ENCODE data around the gene HARBI1. TPM values are rescaled to one million over a fixed set of nuclear protein-coding genes. Genes with fewer than 3 reads are reported as not detected.
A peak's percentile ranks its signal among the peaks of the same experiment; 100 is the strongest.

HARBI1 gene
- total RNA-seq, 1 donor from 2014 or later, result 1.9 TPM

DNA sequence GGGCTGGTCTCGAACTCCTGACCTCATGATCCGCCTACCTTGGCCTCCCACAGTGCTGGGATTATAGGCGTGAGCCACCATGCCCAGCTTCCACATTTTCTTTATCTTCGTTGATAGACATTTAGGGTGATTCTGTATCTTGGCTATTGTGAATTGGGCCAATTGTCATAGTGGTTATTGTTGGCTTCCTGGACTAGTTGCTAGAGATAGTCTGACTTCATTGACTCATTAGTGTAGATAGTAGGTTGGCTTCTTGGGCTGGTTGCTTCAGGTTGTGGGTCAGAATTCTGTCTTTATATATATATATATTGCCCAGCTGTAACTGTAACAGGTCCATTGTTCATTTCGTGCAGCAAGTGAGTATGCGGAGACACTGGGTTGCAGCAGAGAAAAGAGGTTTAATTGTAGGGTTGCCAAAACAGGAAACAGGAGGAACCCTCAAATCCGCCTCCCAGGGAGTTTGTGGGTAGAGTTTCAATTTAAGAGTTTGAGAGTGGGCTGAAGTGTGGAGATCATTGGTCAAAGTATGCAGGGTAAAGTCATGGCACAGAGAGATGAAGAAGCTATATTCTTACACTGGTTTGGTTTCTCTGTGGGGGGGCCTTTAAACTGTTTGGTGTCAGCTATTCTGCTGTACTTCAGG is 22.3 kb upstream of the HARBI1 start:
- ATAC-seq (ENCODE audit: poor library complexity) (no peak), DNase-seq (no peak)
- intact Hi-C loops (cut with DNase I), result no loop called here

DNA sequence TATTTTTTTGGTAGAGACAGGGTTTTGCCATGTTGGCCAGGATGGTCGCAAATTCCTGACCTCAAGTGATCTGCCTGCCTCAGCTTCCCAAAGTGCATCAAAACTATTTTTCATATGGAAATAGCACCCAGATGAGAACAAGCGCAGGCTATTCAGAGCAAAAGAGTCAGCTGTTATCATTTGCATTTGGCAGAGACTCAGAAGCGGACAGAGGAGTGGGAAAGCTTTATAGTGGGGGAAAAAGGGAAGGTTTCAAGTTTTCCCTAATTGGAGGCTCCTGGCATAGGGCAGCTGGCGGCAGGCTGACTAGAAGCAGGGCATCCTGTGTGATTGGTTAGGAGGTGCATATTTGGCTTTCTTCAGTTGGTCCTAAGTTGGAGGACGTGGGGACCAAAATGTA is 20.5 kb upstream of the HARBI1 start:
- DNase-seq, result no peak
- intact Hi-C loops (cut with DNase I), result no loop called here
- no peak for ATAC-seq (ENCODE audit: poor library complexity)

DNA sequence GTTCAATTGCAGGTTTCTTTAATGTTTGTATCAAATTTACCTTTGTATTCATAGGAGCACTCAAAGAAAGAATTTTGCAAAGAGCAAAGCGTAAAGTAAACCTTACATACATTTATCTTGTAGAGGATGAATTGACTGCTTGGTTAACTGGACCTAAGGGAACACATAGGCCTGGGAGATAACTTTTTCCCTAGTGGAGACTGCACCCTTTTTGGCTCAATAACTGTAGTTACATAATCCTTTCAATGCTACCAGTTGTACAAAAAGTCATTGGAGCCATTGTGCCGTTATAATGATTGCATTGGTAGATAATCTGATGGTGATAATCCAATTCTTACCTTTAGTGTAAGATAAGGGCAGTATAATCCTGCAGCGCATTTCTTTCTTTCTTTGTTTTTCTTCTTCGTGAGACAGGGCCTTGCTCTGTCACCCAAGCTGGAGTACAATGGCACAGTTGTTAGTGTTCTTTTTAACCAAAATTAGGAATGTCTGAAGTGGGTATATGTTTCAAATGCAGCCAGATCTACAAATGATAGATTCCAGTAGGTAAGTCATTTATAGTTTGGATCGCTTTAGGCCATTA is 18.6 kb upstream of the HARBI1 start:
- DNase-seq, result no peak
- no peak for ATAC-seq (ENCODE audit: poor library complexity)
- intact Hi-C loops (cut with DNase I), result no loop called here

DNA sequence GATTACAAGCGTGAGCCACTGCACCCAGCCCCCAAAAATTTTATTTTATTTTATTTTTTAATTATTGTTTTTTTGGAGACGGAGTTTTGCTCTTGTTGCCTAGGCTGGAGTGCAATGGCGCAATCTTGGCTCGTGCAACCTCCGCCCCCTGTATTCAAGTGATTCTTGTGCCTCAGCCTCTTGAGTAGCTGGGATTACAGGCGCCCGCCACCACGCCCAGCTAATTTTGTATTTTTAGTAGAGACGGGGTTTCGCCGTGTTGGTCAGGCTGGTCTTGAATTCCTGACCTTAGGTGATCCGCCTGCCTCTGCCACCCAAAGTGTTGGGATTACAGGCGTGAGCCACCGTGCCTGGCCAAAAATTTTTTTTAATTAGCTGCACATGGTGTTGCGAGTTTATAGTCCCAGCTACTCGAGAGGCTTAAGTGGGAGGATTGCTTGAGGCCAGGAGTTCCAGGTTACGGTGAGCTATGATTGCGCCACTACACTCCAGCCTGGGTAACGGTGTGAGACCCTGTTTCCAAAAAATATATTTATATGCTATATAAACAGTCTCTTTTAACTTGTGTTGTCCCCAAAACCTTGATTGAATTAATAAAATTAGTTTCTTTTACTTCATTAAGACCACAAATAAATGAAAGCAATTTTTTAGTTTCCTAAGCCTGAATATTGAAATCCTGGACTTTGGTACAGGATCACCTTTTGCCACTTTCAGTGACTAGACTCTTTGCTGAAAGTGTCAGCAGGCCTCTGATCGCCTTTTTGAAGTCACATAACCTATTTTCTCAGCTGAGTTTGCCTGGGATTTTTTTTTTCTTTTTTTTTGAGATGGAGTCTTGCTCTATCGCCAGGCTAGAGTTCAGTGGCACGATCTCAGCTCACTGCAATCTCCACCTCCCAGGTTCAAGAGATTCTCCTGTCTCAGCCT is 16.5 kb upstream of the HARBI1 start:
- intact Hi-C loops (cut with DNase I), result no loop called here
- no peak for ATAC-seq (ENCODE audit: poor library complexity)
- no peak for DNase-seq

DNA sequence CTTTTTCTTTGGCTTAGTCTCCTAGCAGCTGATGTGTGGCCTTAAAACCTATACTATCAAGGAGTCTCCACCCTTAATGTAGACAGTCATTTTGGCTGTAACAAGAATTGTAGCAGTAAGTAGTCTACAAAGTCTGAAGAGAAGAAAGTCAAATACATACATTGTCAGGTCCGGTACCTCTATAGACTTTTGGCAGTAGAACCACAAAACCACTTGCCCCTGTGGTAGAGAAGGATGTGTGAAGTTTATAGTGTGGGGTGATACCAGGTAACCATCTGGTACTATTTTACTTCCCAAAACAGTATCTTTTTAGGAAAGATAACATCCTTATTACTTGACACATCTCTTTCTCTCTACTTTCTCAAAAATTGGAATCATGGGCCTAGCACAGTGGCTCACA is 15.5 kb upstream of the HARBI1 start:
- ATAC-seq (ENCODE audit: poor library complexity), result no peak
- intact Hi-C loops (cut with DNase I), result no loop called here
- DNase-seq, result no peak

DNA sequence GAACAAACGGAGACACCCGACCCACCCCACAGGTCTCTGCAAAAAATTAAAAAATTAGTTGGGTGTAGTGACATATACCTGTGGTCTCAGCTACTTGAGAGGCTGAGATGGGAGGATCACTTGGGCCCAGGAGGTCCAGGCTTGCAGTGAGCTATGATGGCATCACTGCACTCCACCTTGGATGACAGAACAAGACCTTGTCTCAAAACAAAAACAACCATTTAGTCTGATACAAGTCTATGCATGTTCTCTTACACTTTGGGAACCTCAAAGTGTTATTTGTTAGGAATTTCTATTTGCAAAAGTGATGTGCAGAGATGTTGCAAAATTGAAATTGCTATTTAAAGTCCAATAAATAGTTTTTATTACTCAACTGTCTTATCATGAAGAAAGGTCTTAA is 14.6 kb upstream of the HARBI1 start:
- DNase-seq, result no peak
- intact Hi-C loops (cut with DNase I), result no loop called here
- no peak for ATAC-seq (ENCODE audit: poor library complexity)

DNA sequence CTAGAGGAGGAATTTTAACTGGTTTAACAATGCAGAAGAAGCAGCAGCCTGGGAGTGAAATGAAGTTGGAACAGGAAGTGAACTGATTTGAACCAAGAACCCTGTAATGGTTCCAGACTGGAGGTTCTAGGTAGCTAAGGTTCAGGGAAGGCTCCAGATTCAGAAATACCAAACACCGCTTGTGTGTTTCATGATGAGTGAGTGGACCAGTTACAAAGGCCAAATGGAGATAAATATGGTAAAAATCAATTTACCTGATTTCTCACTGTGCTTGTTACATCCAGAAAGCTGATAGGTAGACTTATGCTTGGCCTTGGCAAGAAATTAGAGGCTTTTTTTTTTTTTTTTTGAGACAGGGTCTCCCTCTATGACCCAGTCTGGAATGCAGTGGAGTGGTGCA is 13.2 kb upstream of the HARBI1 start:
- no peak for ATAC-seq (ENCODE audit: poor library complexity)
- intact Hi-C loops (cut with DNase I), result no loop called here
- DNase-seq, result no peak

DNA sequence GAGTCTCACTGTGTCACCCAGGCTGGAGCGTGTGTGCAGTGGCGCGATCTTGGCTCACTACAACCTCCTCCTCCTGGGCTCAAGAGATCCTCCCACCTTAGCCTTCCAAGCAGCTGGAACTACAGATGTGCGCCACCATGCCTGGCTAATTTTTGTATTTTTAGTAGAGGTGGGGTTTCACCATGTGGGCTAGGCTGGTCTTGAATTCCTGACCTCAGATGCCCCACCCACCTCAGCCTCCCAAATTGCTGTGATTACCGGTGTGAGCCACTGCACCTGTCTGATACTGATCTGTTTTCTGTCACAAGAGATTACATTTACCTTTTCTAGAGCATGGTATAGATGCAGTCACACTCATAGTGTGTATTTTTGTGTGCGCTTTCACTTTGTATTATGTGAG is 11.9 kb upstream of the HARBI1 start:
- intact Hi-C loops (cut with DNase I), result no loop called here
- DNase-seq, result no peak
- no peak for ATAC-seq (ENCODE audit: poor library complexity)

DNA sequence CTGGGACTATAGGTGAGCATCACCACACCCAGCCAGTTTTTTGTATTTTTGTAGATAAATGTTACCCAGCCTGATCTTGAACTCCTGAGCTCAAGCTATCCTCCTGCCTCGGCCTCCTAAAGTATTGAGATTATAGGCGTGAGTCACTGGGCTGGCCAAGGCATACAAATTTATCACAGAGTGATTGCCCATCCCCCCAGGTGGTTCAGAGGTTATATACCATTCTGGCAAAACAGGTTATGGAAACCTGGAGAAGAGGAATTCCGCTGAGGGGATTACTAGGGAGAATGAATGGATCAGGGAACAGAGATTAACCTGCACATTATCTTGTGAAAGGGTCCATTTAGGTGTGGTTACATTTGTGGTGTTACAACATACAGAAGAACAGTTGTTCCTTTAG is 8.4 kb upstream of the HARBI1 start:
- no peak for DNase-seq
- no peak for ATAC-seq (ENCODE audit: poor library complexity)
- intact Hi-C loops (cut with DNase I), result no loop called here

DNA sequence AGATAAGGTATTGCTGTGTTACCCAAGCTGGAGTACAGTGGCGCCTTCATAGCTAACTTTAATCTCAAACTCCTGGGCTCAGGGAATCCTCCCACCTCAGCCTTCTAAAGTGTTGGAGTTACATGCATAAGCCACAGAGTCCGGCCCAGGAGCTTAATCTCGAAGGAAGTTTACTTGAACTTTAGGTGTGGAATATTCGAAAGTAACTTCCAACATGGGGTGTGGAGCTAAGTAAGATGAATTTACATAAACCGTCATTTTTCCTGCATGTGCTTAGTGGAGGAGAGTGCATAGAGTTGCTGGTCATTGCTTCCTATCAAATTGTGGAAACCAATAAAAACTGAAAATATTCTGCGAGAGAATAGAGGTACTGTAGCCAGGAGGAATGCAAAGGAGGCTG is 1.8 kb upstream of the HARBI1 start:
- no peak for DNase-seq
- intact Hi-C loops (cut with DNase I), result loop anchor here (10.0 kb wide), 1 partner anchor 76 kb away; no protein-coding TSS in a partner anchor
- no peak for ATAC-seq (ENCODE audit: poor library complexity)

DNA sequence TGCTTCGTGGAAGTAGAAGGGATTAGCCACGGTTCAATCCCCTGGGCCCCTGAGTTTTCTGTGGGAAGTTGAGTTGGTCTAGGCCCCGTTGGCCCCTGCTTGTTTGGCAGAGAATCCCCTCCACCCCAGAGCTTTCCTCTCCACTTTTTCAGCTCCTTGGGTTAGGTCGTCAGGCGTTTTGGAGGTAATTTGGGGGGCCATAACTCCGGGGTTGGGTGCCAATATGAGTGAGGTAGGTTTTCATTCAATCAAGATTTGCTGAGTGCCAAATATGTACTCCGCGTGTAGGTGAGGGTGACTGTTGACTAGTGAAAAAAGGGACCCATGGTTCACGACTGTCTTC is 916 bp upstream of the HARBI1 start:
- ATAC-seq (ENCODE audit: poor library complexity) (no peak), DNase-seq (no peak)
- intact Hi-C loops (cut with DNase I), result loop anchor here (10.0 kb wide), 1 partner anchor 77 kb away; no protein-coding TSS in a partner anchor

DNA sequence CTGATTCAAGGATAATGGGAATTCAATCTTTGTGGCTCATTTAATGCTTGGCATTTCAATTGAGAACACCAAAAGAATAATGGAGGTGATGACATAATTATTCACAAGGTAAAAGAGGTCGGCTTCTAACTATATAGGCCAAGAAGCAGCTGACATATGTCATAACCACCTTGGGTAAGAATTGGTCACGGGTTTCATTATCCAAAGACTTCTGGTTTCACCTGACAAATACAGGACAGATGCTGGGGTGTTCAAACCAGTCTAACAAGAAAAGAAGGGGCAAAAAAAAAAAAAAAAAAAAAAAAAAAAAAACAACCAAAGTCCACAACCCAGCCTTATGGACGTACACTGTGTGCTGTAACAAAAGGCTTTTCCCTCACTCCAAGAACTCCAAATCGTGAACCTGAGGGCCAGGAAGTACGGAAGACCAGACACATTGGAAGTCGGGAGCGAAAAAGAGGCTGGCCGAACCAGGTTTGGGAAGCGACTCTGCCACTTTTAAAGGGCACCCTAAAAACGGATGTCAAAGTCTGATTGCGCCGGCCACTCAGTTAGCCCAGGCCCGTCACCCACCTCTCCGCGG is 385 bp downstream of the HARBI1 start:
- DNase-seq (no peak), ATAC-seq (ENCODE audit: poor library complexity) (peak; percentile 13)
- intact Hi-C loops (cut with DNase I), result loop anchor here (10.0 kb wide), 1 partner anchor 78 kb away; no protein-coding TSS in a partner anchor

DNA sequence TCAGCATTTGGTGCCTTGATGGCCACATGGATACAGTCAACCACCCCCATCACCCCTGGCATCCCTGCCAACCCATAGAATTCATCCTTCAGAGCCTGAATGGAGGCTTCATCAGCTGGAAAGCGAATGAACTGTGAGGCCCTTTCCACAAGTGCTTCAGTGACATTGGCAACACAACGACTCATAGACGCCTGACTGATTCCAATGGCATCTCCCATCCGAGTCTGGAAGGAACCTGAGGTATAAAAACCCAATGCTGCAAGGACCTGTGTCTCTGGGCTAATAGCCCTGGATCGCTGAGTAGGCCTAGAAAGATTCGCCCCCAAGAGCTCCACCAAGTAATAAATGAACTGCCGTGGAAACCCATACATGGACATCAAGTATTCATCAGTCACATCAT is 1.3 kb downstream of the HARBI1 start:
- DNase-seq, result no peak
- no peak for ATAC-seq (ENCODE audit: poor library complexity)
- intact Hi-C loops (cut with DNase I), result loop anchor here (10.0 kb wide), 1 partner anchor 79 kb away; no protein-coding TSS in a partner anchor

DNA sequence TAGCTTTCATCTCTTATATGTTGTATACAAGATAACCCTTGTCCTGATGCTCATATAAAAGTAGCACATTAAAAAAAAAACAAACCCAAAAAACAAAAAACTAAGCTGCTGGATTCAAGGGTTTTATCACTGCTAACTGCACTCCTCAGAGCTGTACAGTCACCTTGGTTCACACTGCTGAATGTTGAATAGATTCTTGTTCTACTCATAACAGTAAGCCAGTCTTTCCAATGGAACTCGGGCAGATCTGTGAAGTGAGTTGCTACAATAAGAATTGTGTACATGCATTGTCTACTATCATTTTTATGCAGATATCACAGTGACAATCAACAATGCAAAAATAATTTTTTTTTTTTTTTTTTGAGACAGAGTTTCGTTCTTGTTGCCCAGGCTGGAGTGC is 4.7 kb downstream of the HARBI1 start:
- intact Hi-C loops (cut with DNase I), result loop anchor here (10.0 kb wide), 1 partner anchor 82 kb away; no protein-coding TSS in a partner anchor
- ATAC-seq (ENCODE audit: poor library complexity) (no peak), DNase-seq (no peak)

DNA sequence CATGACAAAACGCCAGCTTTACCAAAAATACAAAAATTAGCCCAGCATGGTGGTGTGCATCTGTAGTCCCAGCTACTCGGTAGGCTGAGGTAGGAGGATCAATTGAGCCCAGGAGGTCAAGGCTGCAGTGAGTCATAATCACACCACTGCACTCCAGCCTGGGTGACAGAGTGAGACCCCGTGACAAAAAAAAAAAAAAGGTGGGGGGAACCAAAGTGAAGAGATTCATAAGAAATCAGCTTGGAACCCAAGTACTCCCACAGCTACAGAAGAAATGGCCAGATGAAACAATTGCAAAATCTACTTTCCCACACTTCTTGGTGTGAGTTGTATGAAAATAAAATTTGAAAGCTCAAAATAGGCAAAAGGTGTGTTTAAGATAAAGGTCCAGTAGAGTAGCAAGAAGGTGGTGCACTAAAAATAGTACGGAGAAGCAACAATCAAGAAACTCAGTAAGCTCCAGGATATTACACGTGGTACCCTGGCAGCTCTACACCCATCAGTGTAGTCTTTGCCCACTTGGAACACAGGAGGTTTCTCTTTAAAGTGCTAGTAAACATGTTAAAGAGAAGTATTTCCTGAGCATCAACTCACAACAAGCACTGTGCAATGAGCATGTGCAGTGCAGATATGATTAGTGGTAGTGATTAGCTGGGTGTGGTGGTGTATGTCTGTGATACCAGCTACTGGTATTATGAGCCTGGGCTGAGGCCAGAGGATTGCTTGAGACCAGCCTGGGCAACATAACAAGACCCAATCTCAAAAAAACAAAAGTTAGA is 5.3 kb downstream of the HARBI1 start:
- DNase-seq (no peak), ATAC-seq (ENCODE audit: poor library complexity) (peak; percentile 30)
- intact Hi-C loops (cut with DNase I), result loop anchor here (10.0 kb wide), 1 partner anchor 83 kb away; no protein-coding TSS in a partner anchor

DNA sequence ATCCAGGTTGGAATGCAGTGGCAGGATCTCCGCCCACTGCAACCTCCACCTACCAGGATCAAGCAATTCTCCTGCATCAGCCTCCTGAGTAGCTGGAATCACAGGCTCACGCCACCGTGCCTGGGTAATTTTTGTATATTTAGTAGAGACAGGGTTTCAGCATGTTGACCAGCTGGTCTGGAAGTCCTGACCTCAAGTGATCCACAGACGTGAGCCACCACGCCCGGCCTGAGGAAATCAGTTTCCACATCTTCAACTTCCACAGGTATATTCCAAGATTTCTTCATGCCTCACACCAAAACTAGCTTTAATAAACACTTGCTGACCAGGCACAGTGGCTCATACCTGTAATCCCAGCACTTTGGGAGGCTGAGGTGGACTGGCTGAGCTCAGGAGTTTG is 7.6 kb downstream of the HARBI1 start:
- ATAC-seq (ENCODE audit: poor library complexity), result no peak
- DNase-seq, result no peak
- intact Hi-C loops (cut with DNase I), result no loop called here

DNA sequence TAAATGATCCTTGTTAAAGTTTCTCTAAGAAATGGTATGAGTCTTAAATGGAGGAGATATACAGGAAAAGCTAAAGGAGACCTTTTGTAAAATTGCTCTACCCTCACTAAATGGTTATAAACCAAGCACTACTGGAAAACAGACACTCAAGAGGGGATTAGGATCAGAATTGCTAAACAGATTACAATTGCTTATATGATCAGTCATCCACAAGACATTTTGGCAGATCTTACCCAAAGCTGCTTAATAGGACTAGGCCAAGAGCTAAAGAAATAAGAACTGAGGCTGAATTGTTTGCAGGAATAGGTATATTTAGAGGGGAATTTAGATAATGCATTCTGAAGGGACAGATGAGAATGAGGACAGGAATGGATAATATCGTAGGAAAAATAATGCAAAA is 9.5 kb downstream of the HARBI1 start:
- intact Hi-C loops (cut with DNase I), result no loop called here
- ATAC-seq (ENCODE audit: poor library complexity), result no peak

DNA sequence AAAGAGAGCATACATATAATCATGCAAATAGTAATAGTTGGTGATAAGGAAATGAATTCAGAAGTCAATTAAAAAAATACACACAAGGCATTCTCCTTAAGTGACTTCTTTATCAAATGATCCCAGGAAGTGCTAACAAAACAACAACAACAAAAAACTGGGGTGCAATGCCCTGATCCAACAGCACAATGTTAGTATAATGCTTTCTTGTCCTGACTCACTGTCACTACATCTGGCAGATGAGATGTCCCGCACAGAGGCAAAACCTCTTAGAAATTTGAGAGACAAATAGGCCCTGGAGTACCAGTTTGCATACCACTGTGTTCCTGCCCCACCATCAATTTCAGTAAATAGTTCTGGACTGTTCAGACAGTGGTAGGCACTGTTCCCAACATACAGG is 12.2 kb downstream of the HARBI1 start:
- ATAC-seq (ENCODE audit: poor library complexity) (no peak), DNase-seq (no peak)
- intact Hi-C loops (cut with DNase I), result no loop called here

More for the DNA sequence above, 9.5 kb downstream of the HARBI1 start:
- DNase-seq, result no peak

Data from Right ventricle myocardium superior (tissue), 1 donor.